K562 (cell line): ENCODE measurements around the gene HNRNPF. TPM values are rescaled to one million over a fixed set of nuclear protein-coding genes. Genes with fewer than 3 reads are reported as not detected.

Experiments
- ZNF395 ChIP-seq: fragments of 200-800 bp; sonication (Bioruptor generic); IDR thresholded peaks from 2 replicates; pipeline ENCODE4 v1.6.1; 2017; ENCODE audit warnings: missing genetic modification characterization, missing compliant biosample characterization
- ZNF830 ChIP-seq: fragments of 250-450 bp; sonication (Bioruptor Pico); IDR thresholded peaks from 2 replicates; pipeline ENCODE4 v1.5.0; 2021; ENCODE audit warnings: mild to moderate bottlenecking
- polyA plus RNA-seq, 8 experiments: library from polyadenylated mRNA; depleted of rRNA in 4 of 8; stranded (reverse) in 5 of 8; unstranded in 3 of 8; fragments of >200 nt; fragmentation: Nextera tagmentation in 2 of 8; fragmentation: Illumina TruSeq in 1 of 8; extraction: Ambion mirVana in 2 of 8; extraction: Trizol in 1 of 8; gene quantifications; 2 replicates each; pipeline versions ENCODE4 v1.2.1 to v1.2.3, GENCODE V29; 2011 to 2014; ENCODE audit warnings: inconsistent platforms in 1 of 8, missing spikeins in 1 of 8
- total RNA-seq, 7 experiments: library from RNA; depleted of rRNA in 6 of 7; stranded (reverse); fragments of >200 nt in 6 of 7; fragmentation: Illumina TruSeq in 2 of 7; extraction: Trizol in 2 of 7; gene quantifications; 2 replicates each; pipeline versions ENCODE4 v1.2.1 to v1.2.3, GENCODE V29; 2011 to 2021; ENCODE audit warnings: low replicate concordance in 1 of 7
- TF ChIP-seq, protein P1 (sequence below): IDR thresholded peaks from 3 replicates; pipeline ENCODE4 v1.6.1; 2011; ENCODE audit warnings: borderline replicate concordance, mild to moderate bottlenecking, moderate library complexity; ENCODE audit not compliant: insufficient read length; ENCODE audit errors: extremely low read depth
- TF ChIP-seq, protein P2 (sequence below): fragments of 250-450 bp; sonication (Bioruptor Pico); IDR thresholded peaks from 2 replicates; pipeline ENCODE4 v1.9.0; 2021; ENCODE audit warnings: mild to moderate bottlenecking, inconsistent platforms

Gene HNRNPF
- total and polyA plus RNA-seq, 9 of the 15 experiments (the other 6 are each of a cell fraction or from before 2014, with no cell fraction given), result 192 to 489 (median 416) TPM

- TF ChIP-seq, protein P1, sequence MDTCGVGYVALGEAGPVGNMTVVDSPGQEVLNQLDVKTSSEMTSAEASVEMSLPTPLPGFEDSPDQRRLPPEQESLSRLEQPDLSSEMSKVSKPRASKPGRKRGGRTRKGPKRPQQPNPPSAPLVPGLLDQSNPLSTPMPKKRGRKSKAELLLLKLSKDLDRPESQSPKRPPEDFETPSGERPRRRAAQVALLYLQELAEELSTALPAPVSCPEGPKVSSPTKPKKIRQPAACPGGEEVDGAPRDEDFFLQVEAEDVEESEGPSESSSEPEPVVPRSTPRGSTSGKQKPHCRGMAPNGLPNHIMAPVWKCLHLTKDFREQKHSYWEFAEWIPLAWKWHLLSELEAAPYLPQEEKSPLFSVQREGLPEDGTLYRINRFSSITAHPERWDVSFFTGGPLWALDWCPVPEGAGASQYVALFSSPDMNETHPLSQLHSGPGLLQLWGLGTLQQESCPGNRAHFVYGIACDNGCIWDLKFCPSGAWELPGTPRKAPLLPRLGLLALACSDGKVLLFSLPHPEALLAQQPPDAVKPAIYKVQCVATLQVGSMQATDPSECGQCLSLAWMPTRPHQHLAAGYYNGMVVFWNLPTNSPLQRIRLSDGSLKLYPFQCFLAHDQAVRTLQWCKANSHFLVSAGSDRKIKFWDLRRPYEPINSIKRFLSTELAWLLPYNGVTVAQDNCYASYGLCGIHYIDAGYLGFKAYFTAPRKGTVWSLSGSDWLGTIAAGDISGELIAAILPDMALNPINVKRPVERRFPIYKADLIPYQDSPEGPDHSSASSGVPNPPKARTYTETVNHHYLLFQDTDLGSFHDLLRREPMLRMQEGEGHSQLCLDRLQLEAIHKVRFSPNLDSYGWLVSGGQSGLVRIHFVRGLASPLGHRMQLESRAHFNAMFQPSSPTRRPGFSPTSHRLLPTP, result no peak
- TF ChIP-seq ZNF395 (no peak), ZNF830 (CRISPR knock-in tag) (no peak)
- TF ChIP-seq, protein P2, sequence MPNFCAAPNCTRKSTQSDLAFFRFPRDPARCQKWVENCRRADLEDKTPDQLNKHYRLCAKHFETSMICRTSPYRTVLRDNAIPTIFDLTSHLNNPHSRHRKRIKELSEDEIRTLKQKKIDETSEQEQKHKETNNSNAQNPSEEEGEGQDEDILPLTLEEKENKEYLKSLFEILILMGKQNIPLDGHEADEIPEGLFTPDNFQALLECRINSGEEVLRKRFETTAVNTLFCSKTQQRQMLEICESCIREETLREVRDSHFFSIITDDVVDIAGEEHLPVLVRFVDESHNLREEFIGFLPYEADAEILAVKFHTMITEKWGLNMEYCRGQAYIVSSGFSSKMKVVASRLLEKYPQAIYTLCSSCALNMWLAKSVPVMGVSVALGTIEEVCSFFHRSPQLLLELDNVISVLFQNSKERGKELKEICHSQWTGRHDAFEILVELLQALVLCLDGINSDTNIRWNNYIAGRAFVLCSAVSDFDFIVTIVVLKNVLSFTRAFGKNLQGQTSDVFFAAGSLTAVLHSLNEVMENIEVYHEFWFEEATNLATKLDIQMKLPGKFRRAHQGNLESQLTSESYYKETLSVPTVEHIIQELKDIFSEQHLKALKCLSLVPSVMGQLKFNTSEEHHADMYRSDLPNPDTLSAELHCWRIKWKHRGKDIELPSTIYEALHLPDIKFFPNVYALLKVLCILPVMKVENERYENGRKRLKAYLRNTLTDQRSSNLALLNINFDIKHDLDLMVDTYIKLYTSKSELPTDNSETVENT, result no peak
Measured at GRCh38 chr10:43340619-43341018, 68.4 kb downstream of the HNRNPF start (continued).
